ENCODE measurements around the gene ZNF148.

Gene ZNF148

DNA sequence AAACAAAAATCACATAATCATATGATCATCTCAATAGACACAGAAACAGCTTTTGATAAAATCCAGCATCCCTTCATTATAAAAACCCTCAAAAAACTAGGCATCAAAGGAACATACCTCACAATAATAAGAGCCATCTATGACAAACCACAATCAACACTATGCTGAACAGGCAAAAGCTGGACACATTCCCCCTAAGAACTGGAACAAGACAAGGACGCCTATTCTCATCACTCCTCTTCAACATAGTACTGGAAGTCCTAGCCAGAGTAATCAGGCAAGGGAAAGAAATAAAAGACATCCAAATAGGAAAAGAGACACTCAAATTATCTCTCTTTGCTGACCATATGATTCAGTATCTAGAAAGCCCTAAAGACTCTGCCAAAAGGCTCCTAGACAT, 107.7 kb downstream of the ZNF148 start:
- DNase-seq = no peak

- no peak for DNase-seq
Measured at GRCh38 chr3:125266971-125267370, 108.2 kb downstream of the ZNF148 start.

DNA sequence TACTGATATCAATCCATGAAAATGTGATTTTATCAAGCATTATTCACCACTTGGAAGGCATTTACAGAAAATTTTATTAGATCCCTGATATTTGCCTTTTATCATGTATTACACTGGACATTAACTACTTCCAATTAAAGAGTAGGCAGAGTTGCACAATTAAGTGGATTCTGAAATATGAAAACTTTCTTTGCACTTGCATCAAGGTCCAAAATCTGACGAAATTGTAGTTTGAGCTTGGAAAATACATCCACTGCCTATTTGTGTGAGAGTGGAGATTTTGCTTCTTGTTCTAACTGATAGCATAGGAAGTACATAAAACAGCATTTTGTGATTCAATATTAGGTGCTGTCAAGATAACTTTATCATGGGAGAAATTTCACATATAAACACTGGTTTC, 113.0 kb downstream of the ZNF148 start:
- DNase-seq = no peak

DNA sequence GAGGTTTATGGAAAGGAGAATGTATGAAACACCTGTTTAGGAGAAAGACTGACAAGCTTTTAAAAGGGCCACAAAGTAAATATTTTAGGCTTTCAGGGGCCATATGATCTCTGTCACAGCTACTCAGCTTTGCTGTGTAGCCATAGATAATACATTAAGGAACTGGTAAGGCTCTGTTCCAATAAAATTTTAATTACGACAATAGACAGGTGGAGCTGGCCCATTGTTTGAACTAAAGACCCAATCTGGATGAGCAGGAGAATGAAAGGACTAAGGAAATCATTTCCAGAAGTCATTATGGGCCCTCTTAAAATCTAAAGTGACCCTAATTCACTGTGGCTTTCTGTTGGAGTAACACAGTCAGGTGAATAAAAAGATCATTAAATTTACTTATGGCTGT, 114.1 kb downstream of the ZNF148 start:
- DNase-seq = no peak

GRCh38 chr3:125260158-125260557, 115.0 kb downstream of the ZNF148 start:
- no peak for DNase-seq

DNA sequence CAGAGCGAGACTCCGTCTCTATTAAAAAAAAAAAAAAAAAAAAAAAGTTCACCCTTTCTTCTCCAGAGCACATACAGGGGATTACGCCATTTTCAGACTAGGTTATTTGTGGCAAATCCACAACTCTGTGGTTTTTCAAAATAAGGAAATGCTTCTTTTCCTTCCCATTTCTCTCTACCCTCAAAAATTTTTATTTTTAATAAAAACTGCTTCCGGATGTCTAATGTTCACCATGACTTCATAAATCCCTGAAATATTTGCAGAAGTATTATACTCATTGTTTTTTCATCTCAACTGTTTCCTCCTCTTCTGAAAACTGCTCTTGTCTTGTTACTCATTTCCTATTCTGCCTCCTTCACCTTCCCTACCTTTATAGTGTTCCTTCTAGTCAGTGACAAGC, 117.6 kb downstream of the ZNF148 start:
- DNase-seq = no peak

DNA sequence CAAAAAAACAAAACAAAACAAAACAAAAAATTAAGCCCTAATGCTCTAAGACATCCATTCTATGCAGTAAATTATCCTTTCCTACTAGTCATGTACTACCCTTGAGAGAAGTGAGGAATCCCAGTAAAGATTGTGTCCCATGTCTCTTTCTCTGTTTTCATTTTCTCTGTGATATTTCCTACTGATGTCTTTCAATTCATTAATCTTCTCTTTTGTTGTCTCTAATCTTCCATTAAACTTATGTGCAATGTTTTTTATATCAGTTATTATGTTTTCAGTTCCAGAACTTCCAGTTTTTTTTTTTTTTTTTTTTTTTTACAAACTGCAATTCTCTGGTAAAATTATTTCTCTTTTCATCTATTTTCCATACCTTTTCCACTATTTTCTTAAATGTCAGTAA, 118.5 kb downstream of the ZNF148 start:
- DNase-seq = no peak

GRCh38 chr3:125250973-125251372, 124.2 kb downstream of the ZNF148 start:
- DNase-seq = no peak

DNA sequence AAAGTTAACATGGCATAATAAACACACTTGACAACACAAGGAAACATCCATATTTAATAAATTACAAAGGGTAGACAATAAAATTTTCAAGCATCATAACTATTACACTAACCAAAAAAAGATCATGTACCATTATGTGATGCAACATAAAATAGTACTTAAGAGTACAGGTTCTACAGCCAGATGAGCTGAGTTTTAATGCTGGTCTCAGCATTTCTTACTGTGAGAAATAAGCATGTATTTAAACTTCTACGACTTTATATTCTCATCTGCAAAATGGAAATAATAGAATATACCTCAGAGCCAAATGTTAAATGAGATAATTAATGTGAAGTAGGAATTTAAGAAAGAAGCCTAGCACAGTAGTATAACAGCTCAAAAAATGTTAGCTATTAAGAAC, 128.9 kb downstream of the ZNF148 start:
- DNase-seq = no peak

DNA sequence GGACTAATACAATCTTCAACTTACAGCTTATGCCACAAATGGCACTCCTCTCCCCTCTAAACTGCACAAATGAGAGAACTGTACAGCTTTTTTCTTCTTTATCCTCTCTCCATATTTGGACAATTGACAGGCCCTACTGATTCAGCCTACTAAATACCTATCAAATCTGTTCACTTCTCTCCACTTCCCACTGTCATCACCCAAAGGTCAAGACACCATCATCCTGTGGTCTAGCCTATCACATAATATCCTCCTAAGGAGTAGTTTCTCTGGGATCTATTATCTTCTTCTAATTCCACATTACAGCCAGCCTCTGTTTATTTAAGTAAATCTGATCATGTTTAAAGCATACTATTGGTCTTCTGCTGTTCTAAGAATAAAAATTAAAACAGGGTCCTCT, 129.6 kb downstream of the ZNF148 start:
- DNase-seq = no peak

- DNase-seq = no peak
Measured at GRCh38 chr3:125240496-125240895, 134.6 kb downstream of the ZNF148 start.

DNA sequence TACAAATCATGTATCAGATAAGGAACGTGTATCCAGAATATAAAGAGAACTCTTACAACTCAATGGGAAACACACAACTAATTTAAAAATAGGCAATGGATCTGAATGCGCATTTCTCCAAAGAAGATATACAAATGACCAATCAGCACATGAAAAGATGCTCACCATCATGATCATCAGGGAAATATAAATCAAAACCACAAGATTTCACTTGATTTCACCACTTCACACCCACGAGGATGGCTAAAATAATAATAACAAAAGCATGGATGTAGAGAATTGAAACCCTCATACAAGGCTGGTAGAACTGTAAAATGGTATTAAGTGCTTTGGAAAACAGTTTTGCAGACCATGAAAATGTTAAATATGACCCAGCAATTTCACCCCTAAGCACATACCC, 135.9 kb downstream of the ZNF148 start:
- no peak for DNase-seq

- DNase-seq = no peak
Measured at GRCh38 chr3:125238759-125239158, 136.4 kb downstream of the ZNF148 start.

DNA sequence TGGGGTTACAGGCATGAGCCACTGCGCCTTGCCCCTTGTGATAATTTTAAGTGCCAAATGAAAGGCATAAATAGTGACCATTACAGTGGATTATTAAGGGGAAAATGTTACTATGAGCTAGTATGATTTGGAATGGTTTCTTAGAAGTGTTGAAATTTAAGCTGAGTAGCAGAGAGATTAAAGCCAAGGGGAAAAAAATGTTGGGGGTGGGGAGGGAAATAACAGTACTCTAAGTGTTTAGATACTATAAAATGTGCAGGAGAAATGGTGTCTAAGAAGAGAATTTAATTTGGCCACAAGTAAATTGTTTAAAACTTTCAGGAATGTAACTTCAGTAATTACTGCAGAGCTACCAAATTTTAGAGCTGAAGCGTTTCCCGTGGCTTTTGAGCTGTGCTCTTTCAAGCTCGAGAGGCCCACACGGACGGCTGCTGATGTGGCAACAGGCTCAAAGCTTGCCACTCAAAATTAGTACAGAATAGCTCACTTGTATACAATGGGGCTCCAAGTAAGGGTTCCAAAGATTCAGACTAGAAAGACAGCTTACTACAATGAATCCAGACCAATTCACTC, 138.7 kb downstream of the ZNF148 start:
- DNase-seq = peak; percentile 56

DNA sequence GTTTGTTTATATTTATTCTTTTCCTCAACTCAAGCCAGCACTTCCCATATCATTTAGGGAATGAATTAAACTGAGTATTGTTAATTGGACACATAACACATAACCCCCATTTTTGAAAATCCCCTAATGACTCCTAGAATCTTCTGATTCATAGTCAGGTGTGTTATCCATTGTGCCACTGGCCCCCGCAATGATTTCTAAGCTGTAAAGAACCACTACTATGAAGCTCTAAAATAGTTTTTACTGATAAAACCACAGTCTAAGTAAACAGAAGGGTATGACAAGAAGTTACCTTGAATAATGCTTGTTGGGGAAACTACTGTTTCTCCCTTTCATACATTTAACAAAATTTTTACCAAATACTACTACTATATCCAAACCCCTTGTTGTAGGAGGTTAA, 140.3 kb downstream of the ZNF148 start:
- no peak for DNase-seq

GRCh38 chr3:125232401-125232800, 142.7 kb downstream of the ZNF148 start:
- DNase-seq = no peak

GRCh38 chr3:125231895-125232294, 143.2 kb downstream of the ZNF148 start:
- no peak for DNase-seq

DNA sequence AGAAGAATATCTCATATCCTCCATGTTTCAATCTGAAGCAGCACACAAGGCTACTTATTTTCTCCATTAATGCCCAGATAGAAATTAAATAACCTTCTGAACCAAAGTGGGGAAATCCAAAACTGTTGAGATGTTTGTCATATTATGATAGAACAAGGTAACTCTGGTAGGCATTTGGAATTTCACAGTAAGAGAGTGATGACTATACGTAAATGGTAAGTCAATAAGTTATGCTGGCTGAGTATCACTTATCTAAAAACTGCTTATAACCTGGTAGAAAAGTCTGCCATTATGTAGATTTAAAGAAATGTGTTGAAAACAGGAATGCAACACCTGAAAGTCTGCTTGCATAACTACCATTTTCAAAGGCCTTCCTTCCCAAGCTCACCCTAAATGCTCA, 145.4 kb downstream of the ZNF148 start:
- DNase-seq = no peak

- no peak for DNase-seq
Measured at GRCh38 chr3:125229168-125229567, 146.0 kb downstream of the ZNF148 start.

DNA sequence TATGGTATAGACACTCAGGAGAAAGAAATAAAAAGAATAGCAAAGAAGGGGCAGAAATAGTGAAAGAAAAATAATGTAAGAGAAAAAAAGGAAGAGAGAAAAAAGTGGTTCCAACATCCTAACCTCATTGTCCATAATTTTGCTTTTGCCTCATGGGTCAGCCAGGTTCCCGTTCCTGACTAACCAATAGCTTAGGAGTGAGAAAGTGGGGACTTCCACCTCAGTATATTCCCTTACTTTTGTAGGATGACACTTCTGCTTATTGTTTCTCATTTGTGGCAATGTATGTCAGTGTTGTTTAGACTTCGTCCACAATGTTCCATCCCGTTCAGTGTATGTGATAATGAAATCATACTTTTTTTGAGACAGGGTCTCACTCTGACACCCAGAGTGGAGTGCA, 153.3 kb downstream of the ZNF148 start:
- no peak for DNase-seq

GRCh38 chr3:125220727-125221429, 154.2 kb downstream of the ZNF148 start:
- DNase-seq = no peak

DNA sequence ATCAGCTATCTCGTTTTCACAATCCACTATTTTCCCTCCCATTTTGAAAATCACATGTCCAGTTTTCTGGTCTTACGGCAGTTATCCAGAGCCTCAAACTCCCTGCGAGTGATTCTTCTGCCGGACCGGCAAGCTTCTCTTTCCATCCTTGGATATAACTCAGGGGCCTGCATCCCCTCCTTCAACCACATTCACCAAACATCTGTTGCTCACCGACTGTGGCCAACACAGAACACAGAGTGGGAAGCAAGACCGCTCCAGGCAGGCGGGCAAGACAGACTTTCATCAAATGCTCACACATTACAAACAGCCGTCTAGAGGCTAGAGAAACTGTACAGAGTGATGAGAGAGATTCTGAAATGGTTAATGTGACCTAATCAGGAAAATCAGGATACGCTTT, 154.9 kb downstream of the ZNF148 start:
- DNase-seq = no peak

DNA sequence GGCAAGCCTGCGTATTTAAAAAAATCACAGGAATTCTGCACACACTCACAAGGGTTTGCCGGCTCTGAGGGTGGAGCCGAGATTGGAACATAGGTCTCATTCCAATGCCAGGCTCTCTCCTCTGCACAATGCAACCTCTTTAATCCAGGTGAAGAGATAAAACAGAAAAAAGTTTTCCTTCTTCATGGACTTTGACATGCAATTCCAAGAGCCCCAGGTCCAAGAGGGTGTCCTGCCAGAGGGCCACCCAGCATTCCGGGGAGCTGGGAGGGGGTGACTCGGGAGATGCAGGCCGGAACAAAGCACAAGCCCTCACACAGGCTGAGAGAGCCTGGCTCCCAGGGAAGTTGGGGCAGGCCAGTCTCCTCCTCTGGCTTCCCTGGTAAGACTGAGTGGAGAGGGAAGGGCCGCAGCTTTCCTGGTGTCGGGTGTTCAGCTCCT, 155.8 kb downstream of the ZNF148 start:
- DNase-seq = no peak

DNA sequence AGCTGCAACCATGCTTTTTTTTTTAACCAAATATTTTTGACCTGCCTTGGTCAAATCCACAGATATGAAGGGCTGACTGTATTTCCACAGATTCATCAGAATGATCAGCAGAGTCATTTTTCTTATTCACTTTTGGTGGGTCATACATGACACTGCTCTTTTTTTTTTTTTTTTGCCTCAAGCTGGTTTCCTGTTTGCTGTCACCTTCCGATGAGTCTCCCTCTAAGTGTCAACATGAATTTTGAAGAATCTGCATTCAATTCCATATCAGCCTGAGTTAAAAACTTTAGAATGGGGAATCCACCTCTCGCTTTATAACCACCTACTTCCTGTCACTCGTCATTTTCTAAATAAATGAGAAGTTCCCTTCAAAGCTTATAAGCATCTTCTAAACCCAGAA, 160.4 kb downstream of the ZNF148 start:
- DNase-seq = no peak

DNA sequence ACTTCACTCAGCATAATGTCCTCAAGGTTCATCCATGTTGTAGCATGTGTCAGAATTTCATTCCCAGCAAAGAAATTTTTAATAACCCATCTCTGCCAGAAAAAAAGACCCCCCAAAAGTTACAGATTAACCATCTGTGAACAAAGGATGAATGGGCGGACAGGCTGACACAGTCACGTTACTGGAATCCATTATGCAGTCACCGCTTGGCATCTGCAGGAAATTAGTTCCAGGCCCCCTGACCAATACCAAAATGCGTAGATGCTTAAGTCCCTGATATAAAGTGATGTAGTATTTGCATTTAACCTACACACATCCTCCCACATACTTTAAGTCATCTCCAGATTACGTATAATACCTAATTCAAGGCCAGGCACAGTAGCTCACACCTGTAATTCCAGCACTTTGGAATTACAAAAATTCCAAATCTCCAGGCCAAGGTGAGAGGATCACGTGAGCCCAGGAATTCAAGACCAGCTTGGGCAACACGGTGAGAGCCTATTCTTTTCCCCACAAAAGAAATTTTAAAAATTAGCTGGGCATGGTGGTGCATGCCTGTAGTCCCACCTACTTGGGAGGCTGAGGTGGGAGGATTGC, 161.1 kb downstream of the ZNF148 start:
- DNase-seq = peak; percentile 38

Data from eye (tissue), 1 donor.